HG02852 (cell line): ENCODE data around the gene MACROH2A1.

ENCODE experiments used
- ATAC-seq: cut with Tn5 transposase; IDR thresholded peaks from one replicate; pipeline ENCODE4 v1.9.1; 2021; ENCODE audit warnings: mild to moderate bottlenecking, moderate library complexity; ENCODE audit not compliant: unreplicated experiment

MACROH2A1 gene

DNA sequence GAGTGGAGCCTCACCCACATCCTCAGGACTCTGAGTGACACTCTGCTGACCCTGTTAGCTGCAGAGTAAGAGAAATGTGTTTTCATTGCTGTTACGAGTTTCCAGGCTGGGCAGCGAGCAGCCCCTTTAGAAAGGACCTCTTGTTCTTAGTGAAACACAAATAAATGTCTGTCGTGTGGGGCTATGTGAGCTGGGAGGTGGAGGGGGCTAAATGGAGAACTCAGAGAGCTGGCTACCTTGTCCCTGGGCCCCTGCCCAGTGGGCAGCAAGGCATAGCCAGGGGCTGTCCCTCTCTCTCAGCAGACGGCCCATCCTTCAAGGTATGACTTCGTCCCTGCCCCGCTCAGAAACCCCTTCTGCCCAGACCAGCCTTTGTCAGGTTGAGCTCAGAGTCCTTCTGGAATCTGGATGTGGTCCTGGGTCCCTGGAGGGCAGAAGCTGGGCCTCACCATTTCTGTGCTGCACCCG, 38.0 kb upstream of the MACROH2A1 start:
- no peak for ATAC-seq

DNA sequence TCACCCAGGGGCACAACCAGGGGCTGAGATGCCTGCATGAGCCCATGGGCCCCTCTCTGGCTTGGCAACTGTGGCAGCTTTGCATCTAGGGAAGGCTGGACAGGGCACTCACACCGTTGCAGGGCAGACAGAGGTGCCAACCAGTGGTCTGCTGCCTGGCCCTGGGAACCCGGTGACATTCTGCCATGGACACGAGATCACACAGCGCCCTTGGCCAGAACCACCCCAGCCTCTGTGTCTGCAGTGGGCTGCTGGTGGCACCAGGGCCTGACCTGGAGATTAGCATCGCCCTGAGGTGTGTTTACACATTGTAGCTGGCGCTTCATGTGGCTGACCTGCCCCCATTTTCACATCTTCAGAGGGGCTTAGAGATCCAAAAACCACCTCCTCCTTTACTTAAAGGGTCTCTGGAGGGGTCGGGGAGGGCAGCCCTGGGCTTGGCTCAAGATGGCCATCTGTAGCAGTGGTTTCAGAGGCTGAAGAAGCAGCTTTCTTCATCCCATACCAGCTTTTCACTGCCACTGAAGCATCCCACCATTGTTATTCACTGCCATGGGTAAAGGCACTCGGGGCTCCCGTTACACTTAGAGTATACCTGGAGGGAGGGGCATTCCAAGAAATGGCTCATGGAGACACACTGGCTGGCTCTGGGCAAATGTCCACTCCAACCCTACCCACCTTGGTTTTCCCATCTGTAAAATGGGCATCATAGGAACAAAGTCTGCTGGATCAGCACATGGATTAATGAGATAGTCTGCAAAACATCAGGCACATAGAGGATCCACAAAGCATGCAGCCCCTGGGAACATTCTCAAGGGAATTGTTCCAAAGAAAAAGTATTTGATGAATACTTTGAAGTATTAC, 36.7 kb upstream of the MACROH2A1 start:
- ATAC-seq, result no peak

DNA sequence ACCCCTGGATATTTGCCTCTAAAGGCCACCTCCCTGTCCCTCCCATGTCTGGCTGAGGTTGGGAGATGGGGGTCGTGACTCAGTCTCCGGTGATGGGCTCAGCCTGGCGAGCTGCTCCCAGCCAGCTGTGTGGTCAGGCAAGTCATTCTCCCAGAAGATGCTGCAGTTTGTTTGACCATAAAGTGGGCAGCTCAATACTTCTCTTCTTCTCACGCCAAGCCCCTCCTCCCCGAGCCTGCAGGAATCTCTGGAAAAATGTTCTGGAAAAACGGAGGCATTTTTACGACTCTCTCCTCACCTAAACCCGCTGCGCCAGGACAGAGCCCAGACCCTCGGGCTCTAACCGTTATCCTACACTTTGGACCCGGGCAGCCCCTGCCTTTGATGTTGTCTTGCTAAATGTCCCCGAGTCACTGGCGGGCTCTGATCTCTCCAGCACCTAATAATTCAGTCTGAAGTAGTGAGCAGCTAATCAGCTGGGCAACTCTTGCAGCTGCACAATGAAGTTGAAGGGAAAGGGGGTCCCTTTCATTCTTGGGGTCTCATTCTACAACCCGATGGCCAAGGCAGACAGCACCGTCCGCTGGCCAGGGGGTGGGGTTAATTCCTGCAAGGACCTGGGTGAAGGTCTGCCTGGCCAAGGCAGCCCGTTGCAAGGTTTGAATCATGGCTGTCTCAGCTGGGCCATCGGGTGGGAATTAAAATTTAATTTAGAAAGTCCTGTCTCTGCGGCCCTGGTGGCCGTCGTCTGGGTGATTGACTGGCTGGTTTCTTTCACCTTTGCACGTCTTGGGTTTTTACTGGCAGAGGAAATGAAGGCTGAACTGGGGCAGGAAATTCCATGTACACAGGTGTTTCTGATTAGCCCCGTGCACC, 35.8 kb upstream of the MACROH2A1 start:
- ATAC-seq, result no peak

DNA sequence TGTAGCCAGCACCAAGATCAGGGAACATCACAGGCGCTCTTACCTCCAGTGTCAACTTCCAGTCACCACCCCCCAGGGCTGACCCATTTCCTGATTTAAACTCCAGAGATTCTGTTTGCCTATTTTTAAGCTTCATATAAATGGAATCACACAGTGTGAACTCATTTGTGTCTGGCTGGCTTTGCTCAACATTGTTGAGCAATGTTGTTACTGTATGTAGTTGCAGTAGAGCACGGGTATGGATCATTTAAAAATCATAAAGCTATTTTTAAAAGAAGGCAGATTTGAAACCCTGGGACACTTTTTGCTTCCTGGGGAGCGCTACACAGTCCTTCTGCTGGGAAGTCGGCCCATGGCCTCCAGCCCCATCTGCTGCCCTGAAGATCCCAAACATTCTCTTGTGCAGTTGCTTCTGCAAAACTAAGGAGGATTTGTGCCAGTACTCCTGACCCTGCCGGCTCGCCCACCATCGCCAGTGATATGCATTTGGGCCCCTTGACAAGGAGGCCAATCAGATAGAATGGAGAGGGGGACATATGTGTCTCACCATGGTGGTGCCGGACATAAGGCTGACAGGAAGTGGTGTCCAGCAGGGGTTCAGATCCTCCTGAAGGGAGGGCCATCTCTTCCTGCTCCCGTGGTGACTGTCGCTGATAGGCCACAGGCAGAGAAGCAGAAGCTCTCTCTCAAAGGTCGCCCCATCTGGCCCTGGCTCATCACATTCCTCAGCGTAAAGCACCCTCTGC, 34.8 kb upstream of the MACROH2A1 start:
- ATAC-seq, result no peak

DNA sequence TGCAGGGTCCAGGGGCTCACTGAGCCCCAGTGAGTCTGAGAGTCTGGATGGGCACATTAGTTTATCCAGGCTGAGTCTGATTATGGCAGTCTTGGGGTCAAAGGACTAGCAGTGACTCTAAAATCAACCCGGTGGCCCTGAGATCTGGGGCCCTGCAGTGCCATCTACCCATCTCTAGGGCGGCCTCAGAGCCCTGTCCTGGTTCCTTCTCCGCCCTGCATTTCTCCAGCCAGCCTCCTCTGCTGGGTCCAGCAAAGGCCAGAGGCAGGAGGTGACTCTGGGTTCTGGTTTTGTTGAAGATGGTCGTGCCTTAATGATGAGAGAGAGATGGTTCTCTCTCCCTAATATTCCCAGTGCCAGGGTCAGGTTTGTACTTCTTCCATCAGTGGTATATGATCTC, 33.1 kb upstream of the MACROH2A1 start:
- no peak for ATAC-seq

DNA sequence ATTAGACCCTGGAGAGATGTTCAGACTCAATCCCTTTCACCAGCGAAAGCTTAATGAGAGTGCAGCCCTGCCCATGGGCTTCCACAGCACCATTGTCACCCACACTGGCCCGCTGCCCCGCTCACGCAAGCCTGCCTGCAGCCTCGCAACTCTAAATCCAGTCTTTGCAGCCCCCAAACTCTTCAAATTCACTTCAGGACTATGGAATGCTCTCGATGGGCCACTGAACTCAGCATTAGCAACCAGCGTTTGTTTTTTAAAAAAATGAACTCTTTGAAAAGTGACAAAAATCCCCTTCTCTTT, 31.1 kb upstream of the MACROH2A1 start:
- no peak for ATAC-seq

DNA sequence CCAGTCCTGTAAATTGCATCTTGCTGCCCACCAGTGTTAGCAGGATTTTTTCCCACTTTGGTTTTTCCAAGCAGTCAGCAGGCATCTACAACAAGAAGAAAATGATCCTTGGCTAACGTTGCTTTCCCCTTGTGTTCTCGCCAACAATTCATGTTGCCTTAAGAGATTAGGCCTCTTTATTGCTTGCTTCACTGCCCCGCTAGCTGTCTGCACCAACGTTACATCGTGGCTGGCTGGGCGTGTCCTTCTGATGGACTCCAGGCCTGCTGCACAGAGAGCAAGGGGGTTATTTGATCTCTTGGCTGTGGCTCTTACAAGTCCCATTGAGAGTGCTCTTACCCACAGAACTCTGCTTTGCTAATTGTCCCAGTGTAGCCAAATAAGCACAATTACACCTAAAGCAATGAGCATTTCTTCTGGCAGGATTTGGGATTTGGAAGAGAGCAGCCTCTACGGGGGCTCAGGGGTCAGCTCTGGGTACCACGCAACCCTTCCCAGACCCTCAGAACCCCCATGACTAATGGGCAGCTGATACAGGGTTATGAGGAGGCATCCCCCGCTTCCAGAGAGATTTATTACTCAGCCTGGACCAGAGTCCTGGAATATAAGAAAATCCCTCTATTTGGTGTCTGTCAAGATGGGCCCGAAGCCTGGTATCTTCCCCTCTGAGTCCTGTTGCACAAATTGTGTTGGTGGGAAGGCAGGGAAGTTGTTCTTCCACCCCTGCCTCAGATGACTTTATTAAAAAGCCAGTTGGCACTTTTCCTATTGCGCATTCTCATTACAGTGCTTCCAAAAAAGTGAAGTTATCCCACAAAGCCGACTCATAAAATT, 30.5 kb upstream of the MACROH2A1 start:
- ATAC-seq, result no peak

DNA sequence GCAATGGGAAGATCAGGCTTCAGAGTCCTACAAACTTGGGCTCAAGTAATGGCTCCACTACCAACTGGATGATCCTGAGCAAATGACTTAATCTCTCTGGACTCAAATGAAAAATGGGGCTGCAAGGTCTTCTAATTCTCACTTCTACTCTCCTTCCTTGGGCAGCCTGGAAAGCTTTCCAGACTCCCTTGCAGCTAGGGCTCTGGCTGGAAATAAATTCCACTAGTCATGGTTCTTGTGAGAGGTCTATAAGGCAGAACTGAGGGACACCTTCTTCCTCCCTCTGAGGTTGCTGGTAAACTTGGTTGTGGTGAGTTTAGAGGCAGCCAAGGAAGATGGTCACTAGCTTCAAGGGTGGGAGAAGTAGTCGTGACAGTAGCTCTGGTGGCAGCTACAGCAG, 29.6 kb upstream of the MACROH2A1 start:
- ATAC-seq, result no peak

DNA sequence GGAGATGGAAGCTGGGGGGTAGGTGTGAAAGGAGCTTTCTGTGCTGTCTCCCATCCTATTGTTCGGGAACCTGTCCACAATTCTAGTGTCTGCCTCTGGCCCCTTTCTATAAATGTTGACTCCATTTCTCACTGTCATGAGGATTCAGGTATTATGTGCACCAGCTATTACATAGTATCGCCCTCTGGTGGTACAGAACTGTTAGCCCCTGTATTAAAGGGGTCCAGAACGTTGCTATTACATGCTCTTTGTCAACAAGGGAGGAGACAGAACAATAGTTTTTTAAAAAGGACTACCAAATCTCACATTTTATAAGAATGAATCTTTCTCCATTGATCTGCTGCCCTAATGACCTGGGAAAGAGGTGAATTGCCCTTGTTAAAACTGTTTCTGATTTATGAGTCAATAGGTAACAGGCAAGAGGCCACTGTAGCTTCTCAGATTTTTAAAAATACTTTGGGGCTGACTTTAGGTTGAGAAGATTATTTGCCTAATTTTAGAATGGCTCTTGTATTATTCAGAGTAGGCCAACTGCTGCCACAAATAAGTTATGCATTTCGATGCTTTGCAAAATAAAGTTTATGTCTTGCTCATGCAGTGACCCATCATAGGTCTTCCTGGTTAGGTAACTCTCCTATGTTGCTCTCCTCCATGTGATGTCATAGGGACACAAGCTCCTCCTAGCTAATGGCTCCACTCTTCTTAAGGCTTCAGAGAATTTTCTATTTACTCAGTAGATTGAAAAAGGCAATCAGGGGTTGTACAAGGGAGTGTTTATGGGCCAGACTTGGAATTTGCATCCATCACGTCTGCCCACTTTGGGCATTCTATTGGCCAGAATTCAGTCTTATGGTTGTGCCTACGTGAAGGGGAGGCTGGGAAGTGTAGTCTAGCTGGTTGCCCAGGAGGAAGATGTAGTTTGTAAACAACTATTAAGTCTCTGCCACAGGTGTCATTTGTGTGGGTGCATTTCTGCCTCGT, 27.4 kb upstream of the MACROH2A1 start:
- ATAC-seq, result peak; percentile 77

DNA sequence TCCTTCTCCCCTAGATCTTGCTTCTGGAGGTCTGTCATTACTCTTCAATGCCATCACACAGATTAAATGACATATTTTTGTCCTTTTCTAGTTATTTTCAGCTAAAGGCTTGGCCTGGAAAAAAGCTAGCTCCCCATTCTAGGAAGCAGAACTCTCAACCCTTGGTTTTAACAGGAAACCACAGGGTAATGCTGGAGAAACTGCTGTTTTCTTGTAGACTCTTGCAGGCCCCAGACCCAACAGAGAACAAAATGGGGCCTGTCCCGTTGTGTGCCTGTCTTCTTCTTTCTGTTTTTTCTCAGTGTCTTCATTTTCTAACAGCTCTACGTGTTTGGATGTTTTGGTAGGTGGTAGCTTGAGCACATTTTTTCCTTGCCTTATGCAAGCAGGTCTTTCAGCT, 26.6 kb upstream of the MACROH2A1 start:
- no peak for ATAC-seq

DNA sequence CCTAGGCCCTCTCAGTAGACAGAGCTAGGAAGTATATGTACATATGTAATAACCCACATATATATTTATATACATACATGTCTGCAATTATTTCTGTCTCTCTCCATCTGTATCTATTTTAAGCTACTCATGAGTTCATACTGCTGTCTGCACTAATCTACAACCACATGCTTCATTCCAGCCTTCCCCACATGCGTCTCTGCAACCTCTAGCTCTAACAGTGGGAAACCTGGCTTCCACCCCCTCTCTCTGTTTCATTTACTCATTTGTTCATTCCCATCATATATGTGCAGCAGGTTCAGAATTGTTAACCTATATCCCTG, 24.8 kb upstream of the MACROH2A1 start:
- ATAC-seq, result no peak

DNA sequence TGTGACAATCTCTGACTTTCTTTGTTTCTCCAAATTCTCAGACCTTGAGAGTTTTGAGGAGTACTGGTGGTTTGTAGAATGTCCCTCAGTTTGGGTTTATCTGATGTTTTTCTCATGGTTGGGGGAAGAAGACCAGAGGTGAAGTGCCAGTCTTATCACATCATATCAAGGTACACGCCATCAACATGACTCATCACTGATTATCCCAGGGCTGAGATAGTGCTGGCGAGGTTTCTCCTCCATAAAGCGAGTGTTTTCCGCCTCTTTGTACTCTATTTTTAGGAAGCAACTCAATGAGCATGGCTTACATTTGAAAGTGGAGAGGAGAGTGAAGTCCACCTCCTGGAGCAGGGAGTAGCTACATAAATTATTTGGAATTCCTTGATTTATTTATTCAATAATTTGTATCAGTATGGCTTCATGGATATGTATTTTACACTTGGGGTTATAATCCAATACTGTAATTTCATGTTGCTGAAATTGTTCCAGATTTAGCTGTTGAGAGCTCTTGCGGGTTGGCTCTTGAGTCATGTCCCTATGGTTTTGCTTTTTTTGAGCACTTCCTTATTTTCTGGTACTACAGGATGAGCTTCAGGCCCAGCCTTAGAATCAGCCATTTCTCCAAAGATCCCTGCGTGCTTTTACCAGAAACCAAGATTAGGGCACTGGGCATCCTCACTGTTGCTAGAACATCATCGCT, 24.3 kb upstream of the MACROH2A1 start:
- ATAC-seq, result no peak

DNA sequence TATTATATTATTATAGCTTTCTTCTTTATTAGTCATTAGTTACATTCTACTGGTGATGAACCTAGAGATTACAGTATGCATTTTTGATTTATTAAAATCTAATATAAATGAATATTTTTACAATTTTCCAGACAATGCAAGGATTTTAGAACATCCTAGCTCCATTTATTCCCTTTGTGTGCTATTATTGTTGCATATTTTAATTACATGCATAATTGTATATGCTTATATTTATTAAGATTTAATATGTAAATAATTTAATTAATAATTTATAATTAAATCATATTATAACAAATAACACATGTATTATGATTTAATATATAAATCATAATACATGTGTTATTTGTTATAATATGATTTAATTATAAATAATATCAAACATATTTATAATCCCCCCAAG, 23.4 kb upstream of the MACROH2A1 start:
- no peak for ATAC-seq

DNA sequence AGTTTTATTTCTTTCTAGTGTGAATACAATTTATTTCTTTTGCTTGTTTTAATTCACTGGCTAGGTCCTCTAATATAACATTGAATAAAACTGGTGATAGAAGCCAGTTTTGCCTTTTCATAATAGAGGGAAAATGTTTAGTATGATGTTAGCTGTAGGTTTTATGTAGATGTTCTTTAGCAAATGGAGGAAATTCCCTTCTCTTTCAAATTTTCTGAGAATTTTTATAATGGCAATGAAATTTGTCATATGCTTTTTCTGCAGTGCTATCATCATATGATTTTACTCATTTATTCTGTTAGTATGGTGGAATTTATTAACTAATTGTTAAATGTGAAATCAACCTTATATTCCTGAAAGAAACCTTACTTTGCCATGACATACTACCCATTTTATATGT, 18.1 kb upstream of the MACROH2A1 start:
- no peak for ATAC-seq

DNA sequence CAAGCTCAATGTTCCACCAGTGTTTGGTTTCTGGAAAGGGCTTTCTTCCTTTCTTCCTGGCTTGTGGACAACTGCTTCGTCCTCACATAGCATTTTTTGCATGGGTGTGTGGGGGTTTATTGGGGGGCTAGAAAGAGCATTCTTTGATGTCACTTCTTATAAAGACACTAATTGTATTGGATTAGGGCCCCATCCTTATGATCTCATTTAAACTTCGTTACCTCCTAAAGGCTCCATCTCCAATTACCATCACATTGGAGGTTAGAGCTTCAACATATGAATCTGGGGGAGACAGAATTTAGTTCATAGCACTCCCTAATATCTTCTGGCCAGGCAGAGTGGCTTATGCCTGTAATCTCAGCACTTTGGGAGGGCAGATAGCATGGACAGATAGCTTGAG, 6.1 kb upstream of the MACROH2A1 start:
- ATAC-seq, result no peak

DNA sequence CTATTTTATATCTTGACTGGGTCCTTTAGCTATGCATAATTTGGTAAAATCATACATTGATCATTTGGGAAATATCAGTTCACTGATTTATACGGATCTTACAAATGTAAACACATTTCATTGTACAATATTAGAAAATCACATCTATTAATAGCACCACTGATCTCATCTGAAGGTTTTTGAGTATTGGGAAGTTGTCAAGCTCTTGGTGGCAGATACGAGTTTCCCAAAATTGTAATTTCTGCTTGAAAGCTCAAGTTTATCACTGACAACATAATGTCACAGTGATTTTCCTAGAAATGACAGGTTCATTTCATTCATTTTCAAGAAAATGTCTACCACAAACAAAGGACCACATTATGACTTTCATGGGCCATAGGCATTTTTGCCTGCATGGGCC, 3.0 kb upstream of the MACROH2A1 start:
- no peak for ATAC-seq

DNA sequence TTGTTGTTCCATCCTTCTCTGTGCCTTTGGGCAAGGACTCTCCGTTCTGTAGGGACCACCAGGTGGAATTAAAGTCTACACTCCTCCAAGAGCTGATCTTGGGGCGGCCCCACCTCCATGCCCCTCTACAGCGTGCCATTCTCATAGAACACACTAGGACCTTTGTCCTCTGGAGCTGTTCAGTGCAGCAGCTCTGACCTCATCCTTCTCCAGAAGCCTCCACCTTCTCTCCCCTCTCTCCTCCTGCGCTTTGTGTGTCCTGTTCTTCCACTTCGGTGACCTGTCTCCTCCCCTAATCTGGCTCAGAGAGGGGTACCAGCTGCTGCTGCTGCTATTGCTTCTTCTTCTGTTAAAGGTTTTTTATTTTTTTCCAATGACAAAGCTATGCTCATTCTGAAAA, 1.8 kb upstream of the MACROH2A1 start:
- ATAC-seq, result no peak

DNA sequence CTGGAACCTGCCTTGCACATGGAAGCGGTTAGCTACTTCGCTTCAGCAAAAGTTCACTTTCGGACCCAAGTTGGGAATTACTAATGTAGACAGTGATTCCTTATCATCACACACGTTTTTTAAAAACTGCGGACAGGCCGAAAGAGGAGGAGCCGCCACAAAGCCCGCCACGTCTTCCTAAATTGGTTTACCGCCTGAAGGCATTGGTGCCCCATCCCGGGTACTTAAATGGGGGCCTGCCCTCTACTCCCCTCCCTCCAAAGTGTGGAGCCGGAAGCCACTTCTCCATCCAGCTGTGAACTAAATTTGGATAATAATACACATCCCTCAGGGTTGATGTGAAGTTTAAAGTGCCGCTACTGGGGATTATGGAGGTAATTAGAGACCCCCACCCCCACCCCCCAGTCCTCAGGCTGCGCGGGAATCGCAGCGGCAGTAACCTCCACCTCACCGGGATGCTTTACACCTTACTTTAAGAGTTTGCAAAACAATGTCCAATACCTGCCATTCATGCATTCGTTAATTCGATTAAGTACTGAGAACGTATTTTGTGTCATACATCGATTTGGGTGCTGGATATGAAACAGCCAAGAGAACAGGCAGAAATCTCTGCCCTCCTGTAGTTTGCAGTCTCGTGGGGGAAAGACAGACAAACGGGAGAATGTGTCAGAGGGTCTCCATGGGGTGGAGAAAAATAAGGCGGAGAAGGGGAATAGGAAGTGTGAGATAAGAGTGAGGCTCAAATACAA, 937 bp upstream of the MACROH2A1 start:
- no peak for ATAC-seq
